T-helper 1 cell (primary cell): Measurements from ENCODE around the gene FRG2.
"Not testable (repeated sequence)": the region's sequence is repeated elsewhere in the genome, so short reads cannot be mapped to it uniquely, and the experiment has no call there.

ENCODE experiments used
- DNase-seq, 5 donors: peaks; one replicate each; pipeline ENCODE4 v3.0.0-alpha.2; 2012 to 2020
- total RNA-seq, 4 donors: gene quantifications; one replicate each; lab custom pipeline; 2026; lab: John Stamatoyannopoulos, UW

Gene FRG2
- total RNA-seq = 0 reads per million in 4 donors

DNA sequence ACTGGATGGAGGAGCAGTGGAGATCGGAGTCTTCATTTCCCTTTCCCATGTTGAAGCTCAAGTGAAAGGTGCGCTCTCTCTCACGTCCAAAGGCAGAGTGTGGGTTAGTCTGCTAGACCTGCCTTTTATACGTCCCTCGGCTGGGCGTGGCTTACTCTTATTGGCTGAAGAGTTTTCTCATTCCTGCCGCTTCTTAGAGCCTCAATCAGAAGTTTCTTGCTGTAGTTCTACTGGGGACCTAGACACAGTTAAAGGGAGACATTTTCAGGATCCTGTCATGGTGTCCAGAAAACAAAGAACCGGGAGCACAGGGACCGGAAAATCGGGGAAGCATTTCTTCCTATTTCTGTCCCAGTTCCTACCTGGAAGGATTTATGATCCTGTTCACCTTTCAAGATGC, at the start of gene FRG2:
Gene FRG2, minus strand, starts transcription at position 101 of the 400 bp plus-strand sequence. Its CDS starts 52 bp downstream, at position 49.
- DNase-seq = not testable (repeated sequence)

DNA sequence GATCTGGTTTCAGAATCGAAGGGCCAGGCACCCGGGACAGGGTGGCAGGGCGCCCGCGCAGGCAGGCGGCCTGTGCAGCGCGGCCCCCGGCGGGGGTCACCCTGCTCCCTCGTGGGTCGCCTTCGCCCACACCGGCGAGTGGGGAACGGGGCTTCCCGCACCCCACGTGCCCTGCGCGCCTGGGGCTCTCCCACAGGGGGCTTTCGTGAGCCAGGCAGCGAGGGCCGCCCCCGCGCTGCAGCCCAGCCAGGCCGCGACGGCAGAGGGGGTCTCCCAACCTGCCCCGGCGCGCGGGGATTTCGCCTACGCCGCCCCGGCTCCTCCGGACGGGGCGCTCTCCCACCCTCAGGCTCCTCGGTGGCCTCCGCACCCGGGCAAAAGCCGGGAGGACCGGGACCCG, 41.3 kb upstream of the FRG2 start:
- not testable (repeated sequence) for DNase-seq

DNA sequence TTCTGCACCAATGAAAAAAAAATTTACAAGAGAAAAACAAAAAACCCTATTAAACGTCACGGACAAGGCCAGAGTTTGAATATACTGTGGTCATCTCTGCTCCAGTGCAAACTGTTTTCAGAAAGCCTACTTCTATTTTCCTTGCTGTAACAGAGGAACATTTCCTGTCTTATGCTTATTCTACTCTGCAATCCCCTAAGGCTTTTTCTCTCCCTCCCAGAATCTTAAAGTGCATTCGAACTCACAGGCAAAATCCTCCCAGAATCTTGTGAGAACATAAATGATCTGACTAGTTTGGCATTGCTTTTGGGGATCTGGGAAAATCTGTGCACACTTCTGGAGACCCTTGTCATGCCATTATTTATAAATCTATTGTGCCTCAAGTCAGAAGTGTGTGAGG, 37.7 kb upstream of the FRG2 start:
- DNase-seq = not testable (repeated sequence)

DNA sequence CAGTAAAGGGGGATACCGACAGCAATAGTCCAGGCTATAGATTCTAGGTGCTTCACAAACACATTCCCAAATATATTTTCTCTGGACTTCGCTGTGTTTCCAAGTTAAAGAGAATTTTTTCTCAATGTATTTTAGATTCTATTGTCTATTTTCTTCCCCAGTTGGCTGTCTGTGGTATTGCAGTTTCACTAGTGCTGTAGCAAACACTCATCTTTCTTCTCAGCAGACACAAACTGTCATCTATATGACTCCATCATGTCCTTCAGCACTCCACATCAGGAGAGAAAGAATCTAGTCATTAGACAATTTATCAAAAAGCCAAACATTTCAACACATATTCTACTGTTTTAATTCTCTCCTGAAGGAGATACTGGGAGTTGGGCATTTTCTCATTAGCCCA, 37.3 kb upstream of the FRG2 start, which contains the start of gene DBET:
Gene DBET, plus strand, starts transcription at position 161 of the 400 bp plus-strand sequence.
- not testable (repeated sequence) for DNase-seq

DNA sequence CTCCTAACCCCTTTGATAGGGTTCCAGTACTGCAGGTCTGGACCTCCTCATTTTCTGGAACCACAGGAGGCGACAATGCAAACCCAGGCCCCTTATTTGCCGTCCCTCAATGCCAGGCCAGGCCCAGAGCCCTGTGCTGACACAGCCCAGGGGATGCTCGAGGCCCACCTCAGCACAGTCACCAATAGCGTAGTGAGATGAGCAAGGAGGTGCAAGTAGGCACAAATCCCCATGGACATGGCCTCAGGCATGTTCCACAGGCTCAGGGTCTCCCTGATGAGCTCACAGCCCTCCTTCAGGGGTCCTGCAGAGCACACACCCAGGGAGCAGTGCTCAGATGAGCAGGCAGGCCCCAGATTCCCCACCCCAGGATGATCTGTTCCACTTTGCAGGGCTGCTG, 31.9 kb upstream of the FRG2 start:
- peak in 1 of 5 donors; percentile 11 for DNase-seq

DNA sequence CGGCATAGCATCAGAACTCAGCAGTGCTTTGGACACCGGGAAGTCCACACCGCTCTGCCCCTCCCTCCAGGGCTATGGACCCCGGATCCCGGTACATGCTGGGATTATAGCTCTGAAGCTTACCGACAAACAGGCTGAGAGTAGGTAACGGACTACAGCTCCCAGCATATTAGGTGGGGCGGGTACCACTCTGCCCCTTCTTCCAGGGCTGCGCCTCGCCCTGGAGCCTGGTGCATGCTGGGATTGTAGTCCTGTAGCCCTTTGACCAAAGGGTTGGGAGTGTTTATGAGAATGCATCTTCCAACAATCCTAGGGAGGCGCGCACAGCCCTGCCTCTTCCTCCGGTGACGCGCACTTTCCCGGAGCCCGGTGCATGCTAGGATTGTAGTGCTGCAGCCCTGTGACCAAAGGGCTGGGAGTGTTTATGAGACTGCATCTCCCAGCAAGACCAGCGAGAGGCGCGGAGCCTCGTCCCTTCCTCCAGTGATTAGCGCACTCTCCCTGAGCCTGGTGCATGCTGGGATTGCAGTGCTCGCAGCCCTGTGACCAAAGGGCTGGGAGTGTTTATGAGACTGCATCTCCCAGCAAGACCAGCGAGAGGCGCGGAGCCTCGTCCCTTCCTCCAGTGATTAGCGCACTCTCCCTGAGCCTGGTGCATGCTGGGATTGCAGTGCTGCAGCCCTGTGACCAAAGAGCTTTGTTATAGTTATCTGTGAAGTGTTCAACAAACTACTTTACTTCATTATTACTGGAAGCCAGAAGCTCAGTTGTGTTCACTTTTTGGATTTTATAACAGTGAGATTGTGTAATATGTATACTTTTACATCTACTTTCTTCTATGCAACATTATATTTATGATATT, 22.6 kb upstream of the FRG2 start:
- DNase-seq = not testable (repeated sequence)

DNA sequence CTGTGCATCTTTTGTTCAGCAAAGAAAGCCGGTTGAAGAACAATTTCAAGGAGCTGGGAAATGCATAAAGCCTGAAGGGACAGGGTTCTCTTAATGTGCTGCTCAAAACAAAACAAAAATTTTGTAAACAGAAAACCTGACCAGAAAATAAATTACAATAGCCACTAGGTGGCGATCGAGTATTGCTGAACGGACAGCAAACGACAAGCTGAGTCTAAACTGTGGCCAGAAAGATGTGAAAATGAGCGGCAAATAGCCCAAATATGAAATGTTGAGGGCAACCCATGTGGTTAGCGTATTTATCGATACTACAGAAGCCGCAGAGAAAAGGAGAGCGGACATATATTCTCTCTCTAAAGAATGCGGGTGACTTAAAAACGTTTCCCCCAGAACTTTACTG, 20.6 kb upstream of the FRG2 start:
- not testable (repeated sequence) for DNase-seq

DNA sequence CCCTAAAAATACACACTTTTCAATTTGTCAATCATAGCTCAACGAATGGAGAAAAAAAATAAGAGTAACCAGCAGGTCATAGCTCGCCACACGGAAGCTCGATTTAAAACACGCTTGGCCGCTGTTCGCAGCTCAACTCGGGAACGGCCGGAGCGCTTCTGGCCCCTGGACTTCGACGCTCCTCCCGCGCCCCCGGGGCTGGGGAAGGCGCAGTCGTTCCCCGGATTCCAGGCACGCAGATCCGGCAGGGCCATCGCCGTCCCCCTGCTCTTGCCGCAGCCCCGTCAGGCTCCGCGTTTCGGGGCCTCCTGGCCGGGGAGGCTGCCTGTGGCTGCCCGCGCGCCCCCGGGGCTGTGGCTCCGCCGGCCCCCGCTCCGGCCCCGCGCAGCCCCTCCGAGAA, 13.8 kb upstream of the FRG2 start:
- DNase-seq = not testable (repeated sequence)

DNA sequence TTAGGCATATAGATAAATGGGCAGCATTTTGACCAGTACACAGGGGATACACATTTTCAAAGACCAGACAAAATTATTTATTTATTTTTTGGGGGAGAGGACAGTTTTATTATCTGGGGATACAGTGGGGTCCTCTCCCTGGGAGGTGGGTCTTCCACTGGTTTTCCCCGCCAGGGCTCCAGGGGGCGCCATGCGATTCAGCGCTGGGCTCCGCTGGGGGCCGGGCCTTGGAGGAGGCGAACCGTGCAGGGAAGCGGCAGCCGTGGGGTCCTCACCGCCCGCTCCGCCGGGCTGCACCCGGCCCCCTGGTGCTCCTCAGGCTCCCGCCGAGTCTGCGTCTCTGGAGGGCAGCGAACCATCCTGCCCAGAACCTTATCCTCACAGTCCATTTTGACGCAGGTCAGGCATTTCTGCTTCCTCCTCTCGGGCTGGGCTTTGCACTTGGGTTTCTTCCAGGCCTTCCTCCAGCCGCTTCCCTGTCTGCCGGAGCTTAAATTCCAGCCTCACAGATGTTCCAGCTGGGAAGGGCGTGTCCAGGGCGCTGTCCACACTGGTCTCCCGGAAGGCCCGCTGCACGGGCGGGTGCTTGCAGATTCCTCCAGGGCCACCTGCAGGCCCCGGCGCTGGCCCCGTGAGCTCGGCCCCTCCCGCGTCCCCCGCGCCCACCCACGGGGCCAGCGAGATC, 10.8 kb upstream of the FRG2 start:
- DNase-seq = not testable (repeated sequence)

DNA sequence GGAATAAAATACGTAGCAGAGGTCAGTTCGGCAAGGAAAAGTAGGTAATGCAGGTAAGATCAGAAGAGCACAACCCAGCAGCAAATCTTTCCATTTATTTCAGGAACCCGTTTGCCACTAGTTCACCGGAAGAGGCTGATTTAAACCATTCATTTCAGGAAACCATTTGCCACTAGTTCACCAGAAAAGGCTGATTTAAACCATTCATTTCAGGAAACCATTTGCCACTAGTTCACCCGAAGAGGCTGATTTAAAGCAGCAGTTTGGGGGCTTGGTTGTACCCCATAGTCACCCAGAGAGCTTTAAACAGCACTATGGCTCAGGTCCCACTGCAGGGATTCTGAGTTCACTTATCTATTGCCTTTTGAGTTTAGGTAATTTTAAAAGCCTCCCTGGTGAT, 4.2 kb upstream of the FRG2 start:
- peak in 1 of 5 donors; percentile 21 for DNase-seq

DNA sequence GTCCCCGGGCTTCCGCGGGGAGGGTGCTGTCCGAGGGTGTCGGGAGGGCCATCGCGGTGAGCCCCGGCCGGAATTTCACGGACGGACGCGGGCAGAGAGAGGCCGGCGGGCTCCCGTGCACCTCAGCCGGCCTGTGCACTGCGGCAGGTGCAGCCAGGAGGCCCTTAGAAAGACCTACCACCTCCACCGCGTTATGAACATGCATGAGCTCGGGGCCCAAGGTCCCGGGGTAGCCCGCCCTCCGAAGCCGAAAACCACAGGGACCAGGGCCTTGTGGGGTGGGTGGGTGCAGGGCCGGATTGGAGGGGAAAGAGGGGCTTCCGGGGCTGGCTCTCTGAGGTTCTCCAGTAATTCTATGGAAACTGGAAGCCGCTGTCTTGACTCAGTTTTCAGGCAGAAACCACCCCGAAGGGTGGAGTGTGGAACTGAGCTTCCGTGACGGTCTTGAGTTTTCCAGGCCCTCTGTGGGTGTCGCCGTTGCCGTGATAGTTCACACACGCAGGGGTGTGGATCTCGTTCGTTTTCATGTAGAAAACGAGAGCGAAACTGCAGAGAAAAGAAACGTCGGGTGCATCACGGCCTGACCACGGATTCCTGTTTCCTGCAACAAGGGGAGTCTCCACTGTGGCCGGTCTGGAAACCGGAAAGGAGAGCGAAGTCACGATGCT, 4.3 kb downstream of the FRG2 start:
- peak in 2 of 5 donors; percentile 13 to 14 for DNase-seq

DNA sequence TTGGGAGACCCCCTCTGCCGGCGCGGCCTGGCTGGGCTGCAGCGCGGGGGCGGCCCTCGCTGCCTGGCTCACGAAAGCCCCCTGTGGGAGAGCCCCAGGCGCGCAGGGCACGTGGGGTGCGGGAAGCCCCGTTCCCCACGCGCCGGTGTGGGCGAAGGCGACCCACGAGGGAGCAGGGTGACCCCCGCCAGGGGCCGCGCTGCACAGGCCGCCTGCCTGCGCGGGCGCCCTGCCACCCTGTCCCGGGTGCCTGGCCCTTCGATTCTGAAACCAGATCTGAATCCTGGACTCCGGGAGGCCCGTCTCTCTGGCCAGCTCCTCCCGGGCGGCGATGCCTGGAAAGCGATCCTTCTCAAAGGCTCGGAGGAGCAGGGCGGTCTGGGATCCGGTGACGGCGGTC, 5.1 kb downstream of the FRG2 start:
- not testable (repeated sequence) for DNase-seq

DNA sequence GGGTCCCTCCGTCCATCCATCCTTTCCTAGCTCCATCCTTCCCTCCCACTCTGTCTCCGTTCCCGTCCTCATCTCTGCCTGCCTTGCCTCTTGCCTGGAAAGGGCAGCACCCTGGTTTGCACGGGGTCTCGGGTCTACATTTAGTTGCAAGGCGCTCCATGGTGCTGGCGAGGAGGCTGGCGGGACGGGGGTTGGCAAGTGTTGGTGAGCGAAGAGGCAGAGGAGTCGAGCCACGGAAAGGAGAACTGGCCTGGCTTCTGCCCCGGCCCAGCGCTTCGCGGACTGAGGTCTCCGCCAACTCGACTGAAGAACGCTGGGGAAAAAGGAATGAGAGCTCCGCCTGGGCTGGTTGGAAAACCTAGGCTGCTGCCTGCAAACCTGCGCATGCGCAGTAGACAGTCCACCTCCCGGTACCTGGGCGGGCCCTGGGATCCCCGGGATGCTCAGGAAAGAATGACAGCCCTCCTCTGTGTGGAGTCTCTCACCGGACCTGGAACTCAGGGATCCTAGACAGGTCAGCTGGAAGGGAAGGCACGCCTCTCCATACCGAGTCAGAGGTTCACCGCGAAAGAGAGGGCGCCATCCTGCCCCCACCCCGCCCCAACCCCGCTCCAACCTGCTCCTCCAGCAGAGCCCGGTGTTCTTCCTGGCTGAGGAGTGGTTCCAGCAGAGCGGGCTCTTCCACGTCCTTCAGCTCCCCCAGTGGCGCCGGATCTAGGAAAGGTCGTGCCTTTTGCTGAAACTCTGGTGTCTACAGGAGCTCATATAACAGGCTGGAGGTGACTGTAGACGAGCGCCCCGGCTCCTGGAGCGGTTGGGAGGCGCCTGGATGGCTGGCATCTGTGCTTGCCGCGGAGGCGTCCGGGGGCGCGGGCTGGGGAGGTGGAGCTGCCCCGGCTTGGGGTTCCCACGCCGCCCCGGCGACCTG, 6.0 kb downstream of the FRG2 start:
- peak in 3 of 5 donors; percentile 6 to 33 (median 12) for DNase-seq

DNA sequence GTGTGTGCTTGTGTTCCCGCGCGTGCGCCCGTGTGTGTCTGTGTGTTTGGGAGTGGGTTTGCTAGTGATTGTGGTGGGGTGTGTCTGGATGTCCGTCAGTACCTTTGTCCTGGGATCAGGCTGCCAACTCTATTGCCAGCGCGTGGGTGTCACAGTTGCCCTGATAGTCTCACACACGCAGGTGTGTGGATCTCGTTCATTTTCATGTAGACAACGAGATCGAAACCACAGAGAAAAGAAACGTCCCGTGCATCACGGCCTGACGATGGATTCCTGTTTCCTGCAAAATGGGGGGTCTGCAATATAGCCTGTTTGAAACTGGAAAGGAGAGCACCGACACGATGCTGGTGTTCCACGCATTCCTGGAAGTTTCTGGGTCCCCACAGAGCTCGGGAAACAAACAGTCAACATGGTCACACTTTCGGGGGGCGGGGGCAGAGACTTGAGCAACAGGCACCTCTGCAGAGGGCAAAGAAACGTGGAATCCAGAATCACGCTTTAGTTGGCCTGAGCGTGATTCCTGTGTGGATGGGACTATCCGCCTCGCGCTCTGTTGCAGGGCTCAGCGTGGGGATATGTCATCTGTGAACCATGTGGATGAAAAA, 7.1 kb downstream of the FRG2 start:
- not testable (repeated sequence) for DNase-seq

DNA sequence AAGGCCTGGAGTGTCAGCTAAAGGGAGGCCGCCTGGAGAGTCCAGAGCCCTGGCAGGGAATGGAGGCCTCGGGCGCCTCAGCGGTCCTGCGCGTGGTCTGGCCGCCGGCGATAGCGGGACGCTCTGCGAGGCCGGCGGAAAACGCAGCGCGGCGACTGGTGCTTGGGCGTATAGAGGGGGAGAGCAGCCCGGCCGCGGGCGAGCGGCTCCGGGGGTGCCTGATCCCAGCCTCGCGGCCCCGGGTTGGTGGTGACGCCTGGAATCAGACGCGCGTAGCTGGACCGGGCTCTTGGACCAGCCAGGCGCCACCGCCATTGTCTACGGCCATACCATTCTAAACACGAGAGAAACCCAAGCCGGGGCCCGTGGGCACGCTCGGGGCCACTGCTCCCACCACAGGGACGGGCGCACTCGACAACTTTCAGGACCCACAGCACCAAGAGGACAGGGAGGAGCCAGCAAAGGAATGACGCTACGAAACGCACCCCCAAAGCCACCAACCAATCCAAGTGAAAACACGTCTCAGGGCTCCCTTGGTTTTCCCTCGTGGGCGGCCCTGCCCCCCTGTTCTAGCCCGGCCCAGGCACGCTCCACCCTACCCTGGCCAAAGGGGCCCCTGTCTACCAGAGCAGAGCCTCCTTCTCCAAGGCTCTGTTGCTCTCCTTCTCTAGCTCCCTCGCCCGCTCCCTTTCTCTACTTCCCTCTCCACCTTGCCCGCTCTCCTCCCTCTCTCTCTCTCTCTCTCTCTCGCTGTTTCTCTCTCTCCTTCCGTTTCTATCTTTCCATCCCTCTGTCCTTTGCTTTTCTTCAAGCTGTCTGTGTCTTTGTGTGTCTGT, 7.8 kb downstream of the FRG2 start:
- no peak for DNase-seq

DNA sequence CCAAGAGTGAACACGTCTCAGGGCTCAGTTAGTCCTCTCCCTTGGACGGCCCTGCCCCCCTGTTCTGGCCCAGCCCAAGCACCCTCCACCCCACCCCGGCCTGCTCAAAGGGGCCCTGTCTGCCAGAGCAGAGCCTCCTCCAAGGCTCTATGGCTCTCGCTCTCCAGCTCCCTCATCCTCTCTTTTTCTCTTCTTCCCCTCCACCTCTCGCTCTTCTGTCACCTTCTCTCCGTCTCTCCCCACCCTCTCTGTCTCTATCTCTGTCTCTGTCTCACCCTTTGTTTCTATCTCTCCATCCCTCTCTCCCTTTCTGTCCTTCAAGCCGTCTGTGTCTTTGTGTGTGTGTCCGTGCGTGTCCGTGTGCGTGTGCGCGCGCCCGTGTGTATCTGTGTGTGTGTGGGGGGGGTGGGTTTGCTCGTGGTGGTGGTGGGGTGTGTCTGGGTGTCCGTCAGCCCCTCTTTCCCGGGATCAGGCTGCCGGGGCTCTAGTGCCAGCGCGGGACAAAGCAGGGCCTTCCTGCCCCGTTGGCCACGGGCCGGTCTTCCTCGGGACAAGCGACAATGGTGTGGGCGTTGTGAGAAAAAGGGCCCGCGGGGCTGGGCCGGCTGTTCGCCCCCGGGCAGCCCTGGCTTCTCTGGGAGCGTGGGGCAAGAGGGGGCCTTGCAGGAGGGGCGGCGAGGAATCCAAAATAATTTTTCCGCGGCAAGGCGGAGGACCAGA, 8.7 kb downstream of the FRG2 start:
- DNase-seq = no peak

DNA sequence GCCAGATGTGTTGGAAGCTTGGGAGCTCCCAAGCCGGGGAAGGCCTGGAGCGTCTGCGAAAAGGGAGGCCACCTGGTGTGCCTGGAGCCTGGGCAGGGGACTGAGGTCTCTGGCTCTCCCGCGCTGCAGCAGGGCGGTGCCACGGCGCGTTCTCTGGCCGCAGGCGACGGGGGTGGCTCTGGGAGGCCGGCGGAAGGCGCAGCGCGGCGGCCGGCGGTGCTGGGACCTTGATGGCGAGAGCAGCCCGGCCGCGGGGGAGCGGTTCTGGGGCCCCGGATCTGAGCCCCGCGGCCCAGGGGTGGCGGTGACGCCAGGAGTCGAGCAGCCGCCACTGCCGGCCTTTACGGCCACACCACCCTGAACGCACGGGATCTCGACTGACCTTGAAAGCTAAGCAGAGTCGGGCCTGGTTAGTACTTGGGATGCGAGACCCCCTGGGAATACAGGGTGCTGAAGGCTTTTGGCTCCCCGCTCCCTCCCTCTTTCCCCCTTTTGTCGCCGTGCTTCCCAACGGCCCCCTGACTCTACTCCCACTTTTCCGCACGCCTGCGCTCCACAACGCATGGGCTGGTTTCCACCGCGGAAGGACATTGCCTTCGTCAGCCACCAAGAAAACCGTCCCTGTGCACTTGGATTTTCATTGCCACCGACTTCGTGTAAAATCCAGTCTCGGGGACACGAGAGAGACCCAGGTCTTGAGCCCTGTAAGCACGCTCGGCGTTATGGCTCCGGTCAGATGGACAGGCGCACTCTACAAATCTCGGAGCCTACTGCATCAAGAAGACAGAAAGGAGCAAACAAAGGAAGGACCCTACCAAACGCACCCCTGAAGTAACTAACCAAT, 9.5 kb downstream of the FRG2 start:
- peak in 2 of 5 donors; percentile 1 to 9 for DNase-seq

DNA sequence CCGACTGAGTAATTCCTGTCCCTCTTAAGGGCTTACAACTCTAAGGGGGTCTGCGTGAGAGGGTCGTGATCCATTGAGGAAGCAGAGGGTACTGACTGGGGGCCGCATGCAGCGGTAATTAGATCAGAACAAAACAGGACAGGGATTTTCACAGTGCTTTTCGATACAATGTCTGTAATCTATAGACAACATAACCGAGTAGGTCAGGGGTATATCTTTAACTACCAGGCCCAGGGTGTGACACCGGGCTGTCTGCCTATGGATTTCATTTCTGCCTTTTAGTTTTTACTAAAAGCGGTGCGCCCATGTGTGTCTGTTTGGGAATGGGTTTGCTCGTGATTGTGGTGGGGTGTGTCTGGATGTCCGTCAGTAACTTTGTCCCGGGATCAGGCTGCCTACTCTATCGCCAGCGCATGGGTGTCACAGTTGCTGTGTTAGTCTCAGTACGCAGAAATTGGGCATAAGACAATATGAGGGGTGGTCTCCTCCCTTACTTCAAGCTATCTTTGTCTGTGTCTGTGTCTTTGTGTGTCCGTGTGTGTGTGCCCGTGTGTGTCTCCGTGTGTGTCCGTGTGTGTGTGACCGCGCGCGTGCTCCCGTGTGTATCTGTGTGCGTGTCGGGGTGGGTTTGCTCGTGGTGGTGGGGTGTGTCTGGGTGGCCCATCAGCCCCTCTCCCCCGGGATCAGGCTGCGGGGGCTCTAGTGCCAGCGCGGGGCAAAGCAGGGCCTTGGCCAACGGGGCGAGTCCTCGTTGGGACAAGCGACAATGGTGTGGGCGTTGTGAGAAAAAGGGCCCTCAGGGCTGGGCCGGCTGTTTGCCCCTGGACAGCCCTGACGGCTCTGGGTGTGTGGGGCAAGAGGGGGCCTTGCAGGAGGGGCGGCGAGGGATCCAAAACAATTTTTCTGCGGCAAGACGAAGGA, 10.4 kb downstream of the FRG2 start:
- no peak for DNase-seq
